ENCODE results near the gene GH1.
"Not testable (repeated sequence)": the region's sequence is repeated elsewhere in the genome, so short reads cannot be mapped to it uniquely, and the experiment has no call there.

The GH1 gene

GRCh38 chr17:63918789-63919305 is at the start of gene GH1:
Gene GH1 (minus strand): TSS chr17:63918839. CDS start chr17:63918776, 63 bp downstream.
- DNase-seq, result not testable (repeated sequence)

DNA sequence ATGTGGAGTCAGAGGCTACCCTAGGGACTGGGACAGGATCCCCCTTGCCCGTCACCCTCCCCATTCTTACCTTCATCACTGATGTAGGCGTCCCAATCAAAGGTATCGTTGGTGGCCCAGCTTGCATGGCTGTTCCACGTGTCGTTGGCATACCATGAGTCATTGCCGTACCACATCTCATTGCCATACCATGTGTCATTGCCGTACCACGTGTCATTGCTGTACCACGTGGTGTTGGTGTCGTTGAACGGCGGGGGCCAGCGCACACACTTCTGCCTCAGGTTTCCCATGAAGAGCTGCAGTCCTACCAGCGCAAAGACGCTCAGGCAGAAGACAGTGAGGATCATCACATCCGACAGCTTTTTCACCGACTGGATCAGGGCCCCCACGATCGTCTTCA is 49.3 kb upstream of the GH1 start:
- no peak for DNase-seq

- DNase-seq, result no peak
Observed at GRCh38 chr17:63966646-63967264, 48.1 kb upstream of the GH1 start.

DNA sequence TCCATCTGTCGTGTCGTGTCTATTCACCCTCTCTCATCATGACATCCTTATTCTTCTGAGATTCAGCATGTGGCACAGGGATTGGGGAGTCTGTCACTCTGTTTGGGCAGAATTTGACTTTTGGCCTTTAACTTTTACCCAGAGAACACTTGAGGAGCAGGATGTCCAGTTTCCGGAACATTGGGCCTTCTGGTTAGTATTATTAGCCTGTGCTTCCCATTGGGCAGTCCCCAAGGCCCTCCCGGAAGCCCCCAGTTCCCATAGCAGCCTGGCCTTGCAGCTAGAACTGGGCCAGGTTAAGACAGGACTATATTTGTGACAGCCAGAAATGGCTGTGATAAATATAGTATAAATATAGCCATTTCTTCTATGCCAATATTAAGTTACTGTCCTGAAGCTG is 44.5 kb upstream of the GH1 start:
- DNase-seq, result no peak

GRCh38 chr17:63962298-63962744 is 43.7 kb upstream of the GH1 start:
- no peak for DNase-seq

DNA sequence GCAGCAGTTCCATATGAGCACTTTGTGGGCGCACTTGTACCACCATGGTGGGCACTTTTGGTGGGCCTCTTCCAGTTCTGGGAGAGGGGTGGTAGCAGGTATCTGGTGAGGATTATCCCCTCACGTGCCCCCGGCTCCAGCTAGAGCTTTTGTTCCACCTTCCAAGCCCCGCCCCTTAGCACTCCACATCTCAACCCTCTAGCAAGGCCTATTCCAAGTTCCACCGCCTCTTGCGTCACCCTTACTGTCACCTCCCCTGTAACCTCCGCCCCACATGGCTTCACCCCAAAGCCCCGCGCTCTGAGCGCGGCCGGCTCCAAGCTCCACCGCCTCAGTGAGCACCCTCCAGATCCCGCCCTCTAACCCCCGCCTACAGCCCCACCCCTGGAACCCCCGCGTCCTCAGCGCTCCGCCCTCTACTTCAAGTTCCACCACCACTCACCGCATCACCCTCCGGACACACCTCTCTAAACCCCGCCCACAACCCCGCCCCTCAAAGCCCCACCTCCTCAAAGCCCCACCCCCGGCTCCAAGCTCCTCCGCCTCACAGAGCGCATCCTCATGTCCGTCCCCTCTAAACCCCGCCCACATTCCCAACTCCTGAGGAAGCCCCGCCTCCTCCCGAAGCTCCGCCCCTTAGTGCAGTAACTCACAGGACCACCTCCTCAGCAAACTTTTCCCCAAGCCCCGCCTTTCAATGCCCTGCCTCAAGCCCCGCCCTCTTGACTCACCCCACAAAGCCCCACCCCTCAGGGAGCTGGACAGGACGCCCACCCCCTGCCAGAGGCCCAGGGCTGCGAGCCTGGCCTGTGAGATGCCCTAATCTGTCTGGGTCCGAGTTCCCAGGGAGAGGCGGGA is 42.9 kb upstream of the GH1 start:
- no peak for DNase-seq

DNA sequence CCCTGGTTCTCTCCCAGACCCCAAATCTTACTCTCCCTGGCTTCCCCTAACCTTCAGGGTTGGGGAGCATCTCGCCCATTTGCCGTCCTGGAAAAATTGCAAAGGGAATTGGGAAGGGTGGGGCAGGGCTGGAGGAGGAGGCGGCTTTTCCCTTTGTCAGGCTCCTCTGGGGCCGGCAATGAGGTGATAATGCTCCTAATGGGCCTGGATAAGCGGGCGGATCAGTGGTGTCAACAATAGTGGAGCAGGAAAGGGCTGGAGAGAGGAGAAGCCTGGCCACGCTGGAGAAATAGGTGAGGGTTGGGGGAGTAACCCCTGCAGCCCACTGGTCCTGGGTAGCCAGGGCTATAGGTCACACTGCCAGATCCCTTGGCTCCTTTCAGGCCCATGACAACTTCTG is 41.8 kb upstream of the GH1 start:
- DNase-seq, result no peak

DNA sequence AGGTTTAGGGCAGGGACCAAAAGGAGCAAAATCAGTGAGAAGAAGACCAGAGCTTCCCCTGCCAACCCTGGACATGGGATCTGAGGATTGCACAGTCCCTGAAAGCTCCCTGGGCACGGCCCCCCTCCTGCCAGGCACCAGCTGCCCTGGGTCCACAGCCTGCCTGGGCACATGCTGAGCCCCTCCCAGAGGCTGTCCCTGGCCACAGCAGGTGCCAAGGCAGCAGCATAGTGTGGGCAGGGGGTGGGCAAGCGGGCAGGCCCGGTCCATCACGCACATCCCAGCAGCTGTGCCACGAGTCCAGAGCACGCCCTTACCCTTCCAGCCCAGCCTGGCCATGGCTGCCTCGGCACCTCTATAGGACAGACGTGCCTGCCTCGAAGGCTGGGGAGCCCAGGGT is 41.4 kb upstream of the GH1 start:
- no peak for DNase-seq

- DNase-seq, result no peak
Observed at GRCh38 chr17:63956296-63956920, 37.8 kb upstream of the GH1 start.

DNA sequence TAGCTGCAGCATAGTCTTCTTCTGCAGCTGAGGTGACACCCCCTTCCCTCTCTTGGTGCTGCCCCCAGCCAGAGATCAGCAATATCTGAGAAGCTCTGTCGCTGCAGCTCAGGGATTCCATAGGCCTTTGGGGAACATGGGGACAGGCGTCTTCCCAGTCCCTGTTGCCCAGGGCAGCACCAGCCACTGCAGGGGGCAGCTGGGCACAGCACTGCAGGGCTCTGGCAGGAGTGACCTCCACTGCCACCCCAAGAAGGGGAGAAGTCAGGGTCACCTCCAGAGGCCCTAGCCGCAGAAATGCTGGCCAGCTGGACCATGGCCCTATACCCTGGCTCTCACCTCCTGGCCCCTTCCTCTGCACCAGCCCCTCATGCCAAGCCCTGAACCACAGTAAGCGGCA is 37.2 kb upstream of the GH1 start:
- no peak for DNase-seq

GRCh38 chr17:63955232-63955631 is 36.6 kb upstream of the GH1 start:
- no peak for DNase-seq

GRCh38 chr17:63954402-63955063 is 35.9 kb upstream of the GH1 start:
- peak; percentile 24 to 36 for DNase-seq

GRCh38 chr17:63950940-63951907 is 32.6 kb upstream of the GH1 start:
- no peak for DNase-seq

- DNase-seq, result no peak
Observed at GRCh38 chr17:63949576-63950250, 31.1 kb upstream of the GH1 start.

GRCh38 chr17:63948521-63948920 is 29.9 kb upstream of the GH1 start:
- no peak for DNase-seq

GRCh38 chr17:63947711-63948330 is 29.2 kb upstream of the GH1 start:
- DNase-seq, result no peak

GRCh38 chr17:63946440-63947363 is 28.1 kb upstream of the GH1 start:
- peak; percentile 48 to 66 for DNase-seq

DNA sequence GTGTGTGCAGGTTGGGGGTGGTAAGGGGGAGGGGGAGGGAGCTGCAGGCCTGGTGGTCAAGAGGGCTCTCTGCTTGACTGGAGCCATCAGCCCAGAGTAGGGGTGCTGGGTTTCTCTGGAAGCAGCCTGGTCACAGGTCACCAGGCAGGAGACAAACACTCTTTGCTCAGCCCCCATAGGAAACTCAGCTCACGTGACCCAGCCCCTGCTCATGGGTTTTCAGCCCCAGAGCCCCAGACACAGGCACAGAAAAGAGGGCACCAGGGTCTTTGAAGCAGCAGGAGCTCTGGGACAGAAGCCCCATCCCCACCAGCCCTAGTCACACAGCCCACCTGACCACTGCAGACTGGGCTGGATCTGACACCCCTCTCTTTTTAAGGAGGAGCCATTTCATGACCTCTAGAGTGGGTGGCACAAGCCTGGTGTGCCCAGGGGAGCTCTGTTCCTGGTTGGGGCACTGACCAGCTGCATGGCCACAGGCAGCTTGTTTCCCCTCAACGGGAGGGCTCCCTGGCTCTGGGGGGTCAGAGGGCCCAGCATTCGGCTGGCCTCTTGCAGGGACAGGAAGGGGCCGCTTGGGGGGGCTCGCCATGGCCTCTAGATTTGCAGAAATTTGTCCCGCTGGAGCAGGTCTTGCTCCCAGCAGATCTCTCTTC is 27.3 kb upstream of the GH1 start:
- no peak for DNase-seq

All from Kasumi-1 (cell line).